ENCODE results near the gene FUT9.

FUT9 gene

GRCh38 chr6:96073555-96073954, 57.8 kb downstream of the FUT9 start:
- no peak for DNase-seq (ENCODE audit: low read depth)

- no peak for DNase-seq (ENCODE audit: low read depth)
Measured at GRCh38 chr6:96074006-96074405, 58.2 kb downstream of the FUT9 start.

GRCh38 chr6:96075826-96076225, 60.1 kb downstream of the FUT9 start:
- no peak for DNase-seq (ENCODE audit: low read depth)

DNA sequence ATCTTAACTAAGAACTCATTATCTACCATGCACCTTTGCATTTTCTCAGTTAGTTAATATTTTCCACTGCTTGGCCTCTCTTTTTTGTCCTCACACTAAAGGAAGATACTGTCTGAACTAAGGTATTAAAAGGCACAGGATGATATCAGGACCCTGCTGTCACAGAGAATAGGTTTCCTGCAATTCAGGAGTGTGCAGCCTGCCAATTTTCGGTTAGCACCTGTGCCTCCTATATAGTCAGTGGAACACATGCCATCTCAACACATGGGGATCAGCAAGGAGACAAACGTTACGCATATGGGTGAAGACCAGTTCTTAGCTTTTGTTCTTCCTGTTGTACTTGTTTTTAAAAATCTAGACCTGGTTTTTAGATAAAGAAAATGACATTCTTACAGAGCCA, 71.0 kb downstream of the FUT9 start:
- DNase-seq (ENCODE audit: low read depth), result no peak

DNA sequence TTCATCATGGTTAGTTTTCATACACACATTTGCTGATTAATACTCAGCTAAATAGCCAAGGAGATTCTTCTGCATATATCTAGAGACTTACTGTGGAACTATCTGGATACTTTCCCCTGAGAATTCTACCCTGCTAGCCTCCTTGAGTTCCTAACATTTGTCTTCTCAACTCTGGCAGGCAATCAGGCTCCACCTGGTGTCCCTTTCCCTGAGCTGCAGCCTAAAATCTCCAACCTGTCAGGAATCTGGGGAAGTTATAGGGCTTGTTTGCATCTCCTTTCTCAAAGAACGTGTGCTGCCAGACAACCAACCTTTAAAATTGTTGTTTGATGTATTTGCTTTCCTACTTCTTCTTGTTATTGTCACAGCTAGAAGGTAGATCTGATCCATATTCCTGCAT, 73.4 kb downstream of the FUT9 start:
- DNase-seq (ENCODE audit: low read depth), result no peak

GRCh38 chr6:96094077-96094476, 78.3 kb downstream of the FUT9 start:
- DNase-seq (ENCODE audit: low read depth), result no peak

DNA sequence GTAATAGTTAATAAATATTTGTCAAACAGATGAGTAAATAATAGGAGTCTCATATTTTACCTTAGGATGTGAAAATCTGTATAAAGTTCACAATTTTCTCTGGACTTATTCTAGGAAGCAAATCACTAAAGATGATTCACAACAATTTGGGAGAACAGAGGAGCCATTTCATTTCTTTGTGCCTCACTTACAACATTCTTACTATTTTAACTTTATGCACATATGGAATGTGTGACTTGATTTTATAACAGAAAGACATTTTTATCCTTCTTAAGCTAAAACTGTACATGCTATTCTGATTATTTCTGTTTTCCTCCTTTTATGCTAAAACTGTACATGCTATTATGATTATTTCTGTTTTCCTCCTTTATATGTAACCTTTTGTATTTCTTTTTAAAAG, 83.3 kb downstream of the FUT9 start:
- DNase-seq (ENCODE audit: low read depth), result no peak

DNA sequence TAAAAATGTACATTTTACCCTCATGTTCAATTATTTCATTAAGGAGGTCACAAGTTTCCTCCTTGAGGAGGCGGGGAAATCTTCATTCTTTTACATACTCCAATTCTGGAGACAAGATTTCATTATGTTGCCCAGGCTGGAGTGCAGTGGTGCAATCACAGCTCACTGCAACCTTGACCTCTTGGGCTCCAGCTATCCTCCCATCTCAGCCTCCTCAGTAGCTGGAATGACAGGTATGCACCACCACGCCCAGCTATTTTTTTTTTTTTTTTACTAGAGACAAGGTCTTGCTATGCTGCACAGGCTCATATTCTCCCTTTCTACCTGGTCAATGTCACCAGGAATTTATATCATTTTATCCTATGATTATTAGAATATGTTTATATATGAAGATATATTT, 85.8 kb downstream of the FUT9 start:
- no peak for DNase-seq (ENCODE audit: low read depth)

GRCh38 chr6:96104910-96105309, 89.1 kb downstream of the FUT9 start:
- DNase-seq (ENCODE audit: low read depth), result no peak

GRCh38 chr6:96110878-96111277, 95.1 kb downstream of the FUT9 start:
- DNase-seq (ENCODE audit: low read depth), result no peak

DNA sequence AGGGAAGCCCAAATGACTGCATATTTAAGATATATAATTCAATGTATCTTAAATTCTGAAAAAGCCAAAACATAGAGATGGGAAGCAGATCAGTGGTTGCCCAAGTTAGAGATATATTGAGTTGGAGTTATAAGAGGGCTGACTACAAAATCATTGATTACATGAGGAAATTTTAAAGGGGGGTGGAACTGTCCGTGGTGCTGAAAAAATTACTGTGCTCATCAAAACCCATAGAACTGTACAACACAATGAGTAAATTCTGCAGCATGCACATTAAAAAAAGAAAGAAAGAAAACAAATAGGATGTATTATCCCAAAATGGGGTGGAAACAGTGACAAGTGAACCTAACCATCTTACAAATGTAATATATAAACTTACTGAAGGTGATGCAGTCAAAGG, 100.9 kb downstream of the FUT9 start:
- no peak for DNase-seq (ENCODE audit: low read depth)

- no peak for DNase-seq (ENCODE audit: low read depth)
Measured at GRCh38 chr6:96124778-96125177, 109.0 kb downstream of the FUT9 start.

DNA sequence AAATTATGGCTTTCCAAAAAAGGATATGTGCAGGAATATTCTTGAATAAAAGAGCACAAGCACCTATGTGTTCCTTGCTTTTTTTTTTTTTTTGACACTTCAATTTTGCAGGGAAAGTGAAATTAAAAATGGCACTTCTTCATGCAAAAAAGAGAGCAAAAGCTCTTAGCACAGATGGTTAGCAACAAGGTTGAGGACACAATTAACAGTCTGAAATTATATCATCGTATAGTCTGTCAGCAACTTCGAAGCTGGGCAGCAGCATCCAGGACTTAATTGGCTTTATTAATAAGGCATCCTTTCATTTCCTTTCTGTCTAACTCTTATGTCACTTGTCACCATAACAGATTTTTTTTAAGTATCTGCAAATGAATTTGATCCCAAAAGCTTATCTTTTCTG, 122.6 kb downstream of the FUT9 start:
- DNase-seq (ENCODE audit: low read depth), result no peak

DNA sequence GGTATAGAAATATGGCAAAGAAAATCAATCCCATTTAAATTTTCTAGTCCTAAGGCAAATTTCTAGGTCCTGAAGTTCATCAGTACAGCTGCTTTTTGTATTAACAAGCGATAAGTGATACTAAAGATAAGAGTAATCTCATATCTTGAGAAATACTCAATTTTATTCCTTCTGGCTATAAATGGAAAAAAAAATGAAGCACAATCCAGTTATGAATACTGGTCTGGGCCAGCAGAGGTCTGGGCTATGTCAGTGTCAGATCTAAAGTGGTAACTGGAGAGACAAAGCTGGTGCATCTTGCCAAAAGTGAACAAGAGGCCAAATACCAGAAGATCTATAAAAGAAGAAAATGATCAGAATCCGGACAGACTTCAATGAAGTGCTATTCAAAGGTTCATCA, 126.4 kb downstream of the FUT9 start:
- no peak for DNase-seq (ENCODE audit: low read depth)

GRCh38 chr6:96150431-96150830, 134.7 kb downstream of the FUT9 start:
- DNase-seq (ENCODE audit: low read depth), result no peak

DNA sequence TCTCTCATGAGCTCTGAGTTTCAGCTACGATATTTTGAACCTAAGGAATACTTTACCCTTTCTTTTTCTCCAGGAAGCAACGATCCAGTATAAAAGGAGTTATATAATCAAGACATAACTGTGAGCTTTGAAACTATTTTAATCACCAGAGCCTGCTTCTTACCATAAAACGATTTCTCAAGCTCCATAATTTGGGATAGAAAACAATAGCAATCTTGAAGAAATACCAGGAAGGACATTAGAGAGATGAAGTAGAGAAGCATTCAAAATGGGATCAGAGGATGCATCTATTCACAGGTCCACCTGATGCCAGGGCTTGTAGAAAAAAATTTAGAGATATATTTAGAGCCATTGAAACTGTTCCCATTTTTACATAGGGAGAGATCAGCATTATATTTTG, 135.9 kb downstream of the FUT9 start:
- DNase-seq (ENCODE audit: low read depth), result no peak

- no peak for DNase-seq (ENCODE audit: low read depth)
Measured at GRCh38 chr6:96152114-96152708, 136.4 kb downstream of the FUT9 start.

- no peak for DNase-seq (ENCODE audit: low read depth)
Measured at GRCh38 chr6:96153775-96154174, 138.0 kb downstream of the FUT9 start.

DNA sequence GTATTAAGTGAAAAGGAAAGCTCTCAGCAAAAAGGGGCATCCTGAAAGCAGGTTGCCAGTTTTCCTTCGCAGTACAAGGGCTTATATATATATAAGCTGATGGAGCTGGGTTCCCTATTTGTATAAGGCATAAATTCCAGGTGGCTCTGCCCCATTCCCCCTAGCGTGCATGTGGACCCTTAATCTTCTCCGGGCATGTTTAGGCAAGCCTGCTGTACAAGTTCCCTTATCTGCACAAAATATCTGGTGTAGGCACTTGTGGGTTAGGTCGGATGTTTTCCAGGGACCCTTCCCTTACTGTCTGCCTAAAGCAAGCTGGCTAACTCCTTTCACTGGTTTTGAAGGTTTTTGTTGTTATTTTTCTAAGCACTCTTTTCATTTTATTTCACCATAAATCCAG, 140.7 kb downstream of the FUT9 start:
- DNase-seq (ENCODE audit: low read depth), result no peak

GRCh38 chr6:96157018-96157565, 141.3 kb downstream of the FUT9 start:
- DNase-seq (ENCODE audit: low read depth), result no peak

DNA sequence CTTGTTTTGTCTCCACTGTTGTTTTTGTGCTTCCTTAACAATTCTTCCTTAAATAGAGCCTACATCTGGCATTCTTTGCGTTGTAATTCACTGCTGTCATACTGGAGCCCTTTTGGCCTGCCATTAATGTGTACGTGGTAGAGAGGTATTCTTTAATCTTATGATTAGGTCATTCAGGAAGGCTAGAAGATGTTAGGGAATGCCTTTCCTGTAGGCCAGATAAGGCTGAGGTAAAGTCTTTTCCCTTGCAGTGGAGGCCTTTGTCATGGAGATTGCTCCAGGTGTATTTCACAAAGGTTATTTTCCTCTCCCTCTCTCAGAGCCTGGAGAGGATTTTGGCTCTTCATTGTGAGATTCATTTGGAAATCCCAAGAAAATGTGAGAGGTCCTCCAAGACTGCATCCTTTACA, 146.9 kb downstream of the FUT9 start:
- DNase-seq (ENCODE audit: low read depth), result no peak

GRCh38 chr6:96164802-96165201, 149.0 kb downstream of the FUT9 start:
- DNase-seq (ENCODE audit: low read depth), result no peak

- DNase-seq (ENCODE audit: low read depth), result no peak
Measured at GRCh38 chr6:96171112-96171511, 155.3 kb downstream of the FUT9 start.

DNA sequence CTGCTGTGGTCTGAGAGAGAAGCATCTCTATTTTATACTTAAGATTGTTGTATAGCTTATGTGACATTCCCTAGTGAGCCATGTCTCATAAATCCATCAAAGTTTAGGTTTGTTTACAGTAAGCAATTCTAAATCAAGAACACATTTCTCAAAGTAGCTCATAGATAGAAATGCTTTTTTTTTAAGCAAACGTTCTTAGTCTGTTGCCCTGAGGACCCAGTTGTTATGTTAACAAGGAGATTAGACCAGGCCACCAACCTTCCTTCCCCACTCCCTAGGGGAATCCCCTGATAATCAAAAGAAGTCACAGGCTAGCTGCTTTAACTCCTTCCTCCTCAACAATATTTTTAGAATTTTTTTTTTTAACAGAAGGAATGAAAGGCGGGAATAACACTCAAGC, 169.0 kb downstream of the FUT9 start:
- DNase-seq (ENCODE audit: low read depth), result no peak

DNA sequence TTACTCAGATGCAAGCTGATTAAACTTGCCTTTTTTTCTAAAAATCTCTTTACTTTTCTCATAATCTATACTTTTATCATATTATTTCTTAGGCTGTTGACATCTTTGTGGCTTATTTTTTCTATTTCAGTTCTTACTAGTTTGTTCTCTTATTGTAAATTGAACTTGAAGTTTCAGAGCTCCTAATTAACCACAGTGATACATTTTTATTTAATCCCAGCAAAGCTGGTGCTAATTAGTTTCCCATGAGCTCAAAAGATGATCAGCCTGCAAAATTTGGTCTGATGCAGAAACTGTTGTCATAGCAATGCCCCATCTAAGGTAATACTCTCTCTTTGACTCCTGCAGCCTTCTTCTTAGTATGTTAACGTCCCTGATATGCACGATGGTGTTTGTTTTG, 170.3 kb downstream of the FUT9 start:
- DNase-seq (ENCODE audit: low read depth), result no peak
